ENCODE data around the gene BRD1. TPM values are rescaled to one million over a fixed set of nuclear protein-coding genes. Genes with fewer than 3 reads are reported as not detected.
"Not testable (repeated sequence)": the region's sequence is repeated elsewhere in the genome, so short reads cannot be mapped to it uniquely, and the experiment has no call there.

The BRD1 gene
- total RNA-seq, 2 experiments from 2014 or later: 24.5 to 29.0 TPM

- H3K27me3 Mint-ChIP-seq: no peaks in the 10 kb centered on the region
- no peaks in the 10 kb centered on the region for H3K9me3 Mint-ChIP-seq
- no peak overlapping the region for H3K4me3 Mint-ChIP-seq
- intact Hi-C loops (cut with micrococcal nuclease): no loop called here
- H3K36me3 Mint-ChIP-seq (ENCODE audit: low read depth): peaks cover 22% of the 10 kb centered on the region
- peaks cover 30% of the 10 kb centered on the region for H3K4me1 Mint-ChIP-seq (ENCODE audit: low read depth)
- no peak for DNase-seq
- ATAC-seq: no peak
- CTCF ChIA-PET: no interaction called here
- no peak overlapping the region for H3K27ac Mint-ChIP-seq
- TF ChIP-seq CTCF (IDR thresholded peaks at IDR 0.05): no peak
- POLR2A ChIA-PET: interaction anchor here (1.2 kb wide), 1 partner anchor 10 kb away, joined by 3 read pairs; no protein-coding TSS in a partner anchor
Observed at GRCh38 chr22:49784630-49784971, 43.1 kb downstream of the BRD1 start.

DNA sequence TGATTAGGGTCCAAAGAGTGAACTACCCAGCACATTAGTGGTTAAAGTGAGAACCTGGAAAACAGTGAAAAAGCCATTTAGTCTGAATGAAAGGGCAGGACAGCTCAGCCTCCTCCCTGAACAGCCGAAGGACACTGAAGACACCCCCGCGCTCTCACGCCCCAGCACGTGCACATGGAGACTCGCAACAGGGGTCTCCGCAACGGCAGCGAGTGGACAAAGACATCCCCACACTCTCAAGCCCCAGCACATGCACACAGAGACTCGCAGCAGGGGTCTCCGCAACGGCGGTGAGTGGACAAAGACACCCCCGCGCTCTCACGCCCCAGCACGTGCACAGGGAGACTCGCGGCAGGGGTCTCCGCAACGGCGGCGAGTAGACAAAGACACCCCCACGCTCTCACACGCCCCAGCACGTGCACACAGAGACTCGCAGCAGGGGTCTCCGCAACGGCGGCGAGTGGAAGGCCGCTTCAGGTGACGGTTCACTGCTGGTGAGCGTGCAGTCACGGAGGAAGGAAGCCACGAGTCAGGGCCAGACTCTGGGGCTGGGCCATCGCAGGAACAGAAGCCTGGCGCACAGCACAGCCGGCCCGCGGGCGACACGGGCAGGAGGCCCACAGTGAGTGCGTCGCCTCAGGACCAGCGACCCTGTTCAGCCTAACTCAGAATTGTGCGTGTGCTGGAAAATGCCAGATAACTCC lies 43.6 kb downstream of the BRD1 start:
- H3K4me1 Mint-ChIP-seq (ENCODE audit: low read depth): peaks cover 25% of the 10 kb centered on the region
- H3K36me3 Mint-ChIP-seq (ENCODE audit: low read depth): peaks cover 22% of the 10 kb centered on the region
- no peaks in the 10 kb centered on the region for H3K27me3 Mint-ChIP-seq
- ChIA-PET POLR2A (interaction anchor here (1.0 to 1.2 kb wide), 2 partner anchors 9 to 10 kb away, joined by 3 read pairs; no protein-coding TSS in a partner anchor), CTCF (no interaction called here)
- ATAC-seq (no peak), DNase-seq (no peak)
- intact Hi-C loops (cut with micrococcal nuclease): no loop called here
- TF ChIP-seq CTCF (IDR thresholded peaks at IDR 0.05): no peak
- no peak overlapping the region for H3K27ac Mint-ChIP-seq
- H3K9me3 Mint-ChIP-seq: no peaks in the 10 kb centered on the region
- no peak overlapping the region for H3K4me3 Mint-ChIP-seq

DNA sequence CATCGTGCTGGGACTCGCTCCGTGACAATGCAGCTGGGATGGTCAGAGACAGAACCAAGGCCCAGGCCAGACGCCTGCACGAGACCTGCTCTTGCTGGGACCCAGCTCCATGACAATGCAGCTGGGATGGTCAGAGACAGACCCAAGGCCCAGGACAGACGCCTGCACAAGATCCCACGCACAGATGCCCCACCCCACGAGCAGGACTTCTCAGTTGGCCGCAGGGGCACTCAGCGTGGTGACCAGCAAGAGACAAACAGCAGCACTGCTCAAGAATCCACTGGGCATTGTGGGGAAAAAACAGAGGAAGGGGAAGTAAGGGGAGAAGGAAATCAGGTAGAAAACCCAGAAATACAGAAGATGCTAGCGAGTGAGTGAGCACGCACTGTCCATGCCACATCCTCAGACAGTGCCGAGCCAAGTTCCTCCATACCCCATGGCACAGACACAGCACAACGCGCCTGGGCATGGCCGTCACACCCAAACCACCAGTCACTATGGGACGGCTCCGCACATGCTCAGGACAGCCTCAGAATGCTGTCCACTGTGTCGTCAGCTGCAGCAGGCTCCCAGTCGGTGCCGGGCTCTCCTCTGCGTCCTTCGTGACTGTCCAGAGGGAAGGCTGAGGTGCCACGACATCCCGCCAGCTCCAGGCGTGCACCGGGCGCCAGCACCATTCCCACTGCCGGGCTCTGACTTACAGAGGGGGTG lies 44.5 kb downstream of the BRD1 start:
- intact Hi-C loops (cut with micrococcal nuclease): no loop called here
- DNase-seq (no peak), ATAC-seq (no peak)
- H3K9me3 Mint-ChIP-seq: no peaks in the 10 kb centered on the region
- no peak overlapping the region for H3K27ac Mint-ChIP-seq
- H3K4me3 Mint-ChIP-seq: no peak overlapping the region
- ChIA-PET POLR2A (interaction anchor here (1.0 kb wide), 1 partner anchor 10 kb away, joined by 3 read pairs; no protein-coding TSS in a partner anchor), CTCF (no interaction called here)
- no peaks in the 10 kb centered on the region for H3K27me3 Mint-ChIP-seq
- no peak for TF ChIP-seq CTCF (IDR thresholded peaks at IDR 0.05)
- peaks cover 17% of the 10 kb centered on the region for H3K4me1 Mint-ChIP-seq (ENCODE audit: low read depth)
- H3K36me3 Mint-ChIP-seq (ENCODE audit: low read depth): peaks cover 20% of the 10 kb centered on the region

DNA sequence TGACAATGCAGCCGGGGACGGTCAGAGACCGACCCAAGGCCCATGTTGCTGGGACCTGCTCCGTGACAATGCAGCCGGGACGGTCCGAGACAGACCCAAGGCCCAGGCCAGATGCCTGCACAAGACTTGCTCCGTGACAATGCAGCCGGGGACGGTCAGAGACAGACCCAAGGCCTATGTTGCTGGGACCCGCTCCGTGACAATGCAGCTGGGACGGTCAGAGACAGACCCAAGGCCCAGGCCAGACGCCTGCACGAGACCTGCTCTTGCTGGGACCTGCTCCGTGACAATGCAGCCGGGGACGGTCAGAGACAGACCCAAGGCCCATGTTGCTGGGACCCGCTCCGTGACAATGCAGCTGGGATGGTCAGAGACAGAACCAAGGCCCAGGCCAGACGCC lies 45.8 kb downstream of the BRD1 start:
- H3K27ac Mint-ChIP-seq: peak overlapping the region; percentile 46
- H3K9me3 Mint-ChIP-seq; intact Hi-C loops (cut with micrococcal nuclease); H3K4me3 Mint-ChIP-seq; DNase-seq; H3K27me3 Mint-ChIP-seq; POLR2A ChIA-PET; CTCF ChIA-PET; ATAC-seq: not testable (repeated sequence)
- peaks cover 12% of the 10 kb centered on the region for H3K4me1 Mint-ChIP-seq (ENCODE audit: low read depth)
- peaks cover 16% of the 10 kb centered on the region for H3K36me3 Mint-ChIP-seq (ENCODE audit: low read depth)

- no peak for DNase-seq
- TF ChIP-seq CTCF (IDR thresholded peaks at IDR 0.05): no peak
- POLR2A ChIA-PET: no interaction called here
- H3K27me3 Mint-ChIP-seq: no peaks in the 10 kb centered on the region
- CTCF ChIA-PET: no interaction called here
- ATAC-seq: no peak
- H3K4me1 Mint-ChIP-seq (ENCODE audit: low read depth): peaks cover 12% of the 10 kb centered on the region
- peaks cover 11% of the 10 kb centered on the region for H3K36me3 Mint-ChIP-seq (ENCODE audit: low read depth)
- H3K27ac Mint-ChIP-seq: peak overlapping the region; percentile 46
- no peak overlapping the region for H3K4me3 Mint-ChIP-seq
- intact Hi-C loops (cut with micrococcal nuclease): no loop called here
- no peaks in the 10 kb centered on the region for H3K9me3 Mint-ChIP-seq
Observed at GRCh38 chr22:49781289-49781782, 46.3 kb downstream of the BRD1 start.

All from activated CD8-positive, alpha-beta T cell treated with anti-CD3 and anti-CD28 coated beads for 36 hours (primary cell).